ENCODE data around the gene TCERG1.

DNA sequence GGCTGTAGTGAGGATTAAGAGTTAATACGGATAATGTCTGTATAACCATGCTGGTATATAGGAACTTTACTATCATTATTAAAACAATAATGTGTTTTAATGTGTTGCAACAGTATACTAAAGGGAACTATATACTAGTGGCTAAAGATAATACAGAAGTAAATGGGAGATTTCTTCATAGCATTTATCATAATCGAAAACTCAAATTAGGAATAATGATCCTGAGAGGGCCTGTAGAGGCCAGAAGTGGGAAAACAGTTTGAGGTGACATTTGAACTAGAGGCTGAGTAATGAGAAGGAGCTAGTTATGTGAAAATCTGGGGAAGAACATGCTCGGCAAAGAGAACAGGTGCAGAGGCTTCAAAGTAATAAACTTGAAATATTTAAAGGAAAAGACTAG is 2.9 kb downstream of the TCERG1 start:
- no peak for TF ChIP-seq POLR2A (IDR thresholded peaks at IDR 0.05)
- TF ChIP-seq, protein P1, sequence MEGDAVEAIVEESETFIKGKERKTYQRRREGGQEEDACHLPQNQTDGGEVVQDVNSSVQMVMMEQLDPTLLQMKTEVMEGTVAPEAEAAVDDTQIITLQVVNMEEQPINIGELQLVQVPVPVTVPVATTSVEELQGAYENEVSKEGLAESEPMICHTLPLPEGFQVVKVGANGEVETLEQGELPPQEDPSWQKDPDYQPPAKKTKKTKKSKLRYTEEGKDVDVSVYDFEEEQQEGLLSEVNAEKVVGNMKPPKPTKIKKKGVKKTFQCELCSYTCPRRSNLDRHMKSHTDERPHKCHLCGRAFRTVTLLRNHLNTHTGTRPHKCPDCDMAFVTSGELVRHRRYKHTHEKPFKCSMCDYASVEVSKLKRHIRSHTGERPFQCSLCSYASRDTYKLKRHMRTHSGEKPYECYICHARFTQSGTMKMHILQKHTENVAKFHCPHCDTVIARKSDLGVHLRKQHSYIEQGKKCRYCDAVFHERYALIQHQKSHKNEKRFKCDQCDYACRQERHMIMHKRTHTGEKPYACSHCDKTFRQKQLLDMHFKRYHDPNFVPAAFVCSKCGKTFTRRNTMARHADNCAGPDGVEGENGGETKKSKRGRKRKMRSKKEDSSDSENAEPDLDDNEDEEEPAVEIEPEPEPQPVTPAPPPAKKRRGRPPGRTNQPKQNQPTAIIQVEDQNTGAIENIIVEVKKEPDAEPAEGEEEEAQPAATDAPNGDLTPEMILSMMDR (IDR thresholded peaks at IDR 0.05): no peak
